Measurements from ENCODE around the gene PTBP1.
A peak's percentile ranks its signal among the peaks of the same experiment; 100 is the strongest.
"Not testable (repeated sequence)": the region's sequence is repeated elsewhere in the genome, so short reads cannot be mapped to it uniquely, and the experiment has no call there.

The PTBP1 gene

DNA sequence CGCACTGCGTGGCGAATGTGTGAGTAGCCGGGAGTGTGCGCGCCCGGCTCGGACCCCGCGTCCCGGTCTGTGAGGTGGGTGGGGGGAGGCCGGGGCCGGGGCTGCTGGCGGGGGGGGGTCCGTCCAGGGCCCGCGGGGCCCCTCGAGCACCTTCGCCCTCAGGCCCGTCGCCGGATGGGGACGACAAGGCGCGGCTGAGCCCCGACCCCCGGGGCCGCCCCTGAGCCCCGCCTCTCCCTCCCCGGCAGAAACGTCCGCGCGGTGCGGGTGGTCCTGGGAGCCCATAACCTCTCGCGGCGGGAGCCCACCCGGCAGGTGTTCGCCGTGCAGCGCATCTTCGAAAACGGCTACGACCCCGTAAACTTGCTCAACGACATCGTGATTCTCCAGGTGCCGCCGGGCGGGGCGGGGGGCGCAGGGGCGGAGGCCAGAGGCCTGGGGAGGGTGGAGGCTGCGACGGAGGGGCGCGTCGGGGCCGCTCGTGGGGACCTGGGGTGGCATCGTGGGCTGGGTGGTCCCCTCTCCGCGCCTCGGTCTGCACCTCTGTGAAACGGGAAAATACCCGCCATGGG, 55.8 kb downstream of the PTBP1 start:
- no peak for TF ChIP-seq CTCF (conservative IDR thresholded peaks at IDR 0.05; ENCODE audit: low read length)
- H3K4me3 ChIP-seq (ENCODE audit: low read length) = no peak overlapping the region
- no peak for DNase-seq (ENCODE audit: low read depth)

DNA sequence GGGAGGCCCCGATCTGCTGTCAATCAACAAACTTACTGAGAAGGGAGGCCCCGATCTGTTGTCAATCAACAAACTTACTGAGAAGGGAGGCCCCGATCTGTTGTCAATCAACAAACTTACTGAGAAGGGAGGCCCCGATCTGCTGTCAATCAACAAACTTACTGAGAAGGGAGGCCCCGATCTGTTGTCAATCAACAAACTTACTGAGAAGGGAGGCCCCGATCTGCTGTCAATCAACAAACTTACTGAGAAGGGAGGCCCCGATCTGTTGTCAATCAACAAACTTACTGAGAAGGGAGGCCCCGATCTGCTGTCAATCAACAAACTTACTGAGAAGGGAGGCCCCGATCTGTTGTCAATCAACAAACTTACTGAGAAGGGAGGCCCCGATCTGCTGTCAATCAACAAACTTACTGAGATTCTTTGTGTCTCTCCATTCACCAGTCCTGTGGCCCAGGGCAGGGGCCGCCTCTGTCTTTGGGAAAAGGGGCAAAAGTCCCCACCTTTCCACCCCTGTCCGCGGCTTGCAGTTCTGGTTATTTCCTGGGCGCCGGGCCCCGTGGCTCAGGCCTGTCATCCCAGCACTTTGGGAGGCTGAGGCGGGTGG, 56.5 kb downstream of the PTBP1 start:
- DNase-seq (ENCODE audit: low read depth); H3K4me3 ChIP-seq (ENCODE audit: low read length): not testable (repeated sequence)

DNA sequence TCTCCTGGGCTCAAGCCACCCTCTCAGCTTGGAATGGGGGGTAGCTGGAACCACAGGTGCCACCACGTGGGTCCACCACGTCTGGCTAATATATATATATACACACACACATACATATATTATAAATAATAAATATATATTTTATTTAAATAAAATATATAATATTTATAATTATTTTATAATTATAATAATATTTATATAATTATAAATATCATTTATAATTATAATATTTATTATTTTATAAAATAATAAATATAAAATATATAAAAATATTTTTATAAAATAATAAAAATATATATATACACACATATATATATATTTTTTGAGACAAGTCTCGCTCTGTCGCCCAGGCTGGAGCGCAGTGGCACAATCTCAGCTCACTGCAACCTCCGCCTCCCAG, 57.3 kb downstream of the PTBP1 start:
- no peak for TF ChIP-seq CTCF (conservative IDR thresholded peaks at IDR 0.05; ENCODE audit: low read length)
- H3K4me3 ChIP-seq (ENCODE audit: low read length) = no peak overlapping the region
- DNase-seq (ENCODE audit: low read depth) = no peak

DNA sequence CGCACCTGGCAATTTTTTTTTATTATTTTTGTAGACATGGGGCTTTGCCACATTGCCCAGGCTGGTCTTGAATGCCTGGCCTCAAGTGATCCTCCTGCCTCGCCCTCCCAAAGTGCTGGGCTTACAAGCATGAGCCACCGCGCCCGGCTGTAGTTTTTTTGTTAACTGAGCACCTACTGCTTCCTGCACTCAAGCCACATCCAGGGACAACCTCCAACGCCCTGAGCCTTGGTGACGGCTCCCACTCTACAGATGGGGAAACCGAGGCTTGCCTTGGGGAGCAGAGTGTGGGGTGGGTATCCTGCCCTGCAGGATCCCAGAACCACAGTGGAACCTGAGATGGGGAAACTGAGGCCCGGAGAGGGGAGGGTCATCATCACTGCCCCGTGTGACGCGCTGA, 57.9 kb downstream of the PTBP1 start:
- no peak overlapping the region for H3K4me3 ChIP-seq (ENCODE audit: low read length)
- DNase-seq (ENCODE audit: low read depth) = no peak
- TF ChIP-seq CTCF (conservative IDR thresholded peaks at IDR 0.05; ENCODE audit: low read length) = no peak

DNA sequence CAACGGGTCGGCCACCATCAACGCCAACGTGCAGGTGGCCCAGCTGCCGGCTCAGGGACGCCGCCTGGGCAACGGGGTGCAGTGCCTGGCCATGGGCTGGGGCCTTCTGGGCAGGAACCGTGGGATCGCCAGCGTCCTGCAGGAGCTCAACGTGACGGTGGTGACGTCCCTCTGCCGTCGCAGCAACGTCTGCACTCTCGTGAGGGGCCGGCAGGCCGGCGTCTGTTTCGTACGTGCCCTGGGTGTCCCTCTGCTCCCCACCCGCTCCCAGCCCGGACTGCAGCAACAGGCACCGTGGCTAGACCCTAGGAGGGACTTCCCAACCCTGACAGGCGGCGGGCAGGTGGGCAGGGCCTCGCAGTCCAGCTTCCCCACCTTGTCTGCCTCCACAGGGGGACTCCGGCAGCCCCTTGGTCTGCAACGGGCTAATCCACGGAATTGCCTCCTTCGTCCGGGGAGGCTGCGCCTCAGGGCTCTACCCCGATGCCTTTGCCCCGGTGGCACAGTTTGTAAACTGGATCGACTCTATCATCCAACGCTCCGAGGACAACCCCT, 58.4 kb downstream of the PTBP1 start:
- H3K4me3 ChIP-seq (ENCODE audit: low read length) = no peak overlapping the region
- DNase-seq (ENCODE audit: low read depth) = no peak
- TF ChIP-seq CTCF (conservative IDR thresholded peaks at IDR 0.05; ENCODE audit: low read length) = no peak

DNA sequence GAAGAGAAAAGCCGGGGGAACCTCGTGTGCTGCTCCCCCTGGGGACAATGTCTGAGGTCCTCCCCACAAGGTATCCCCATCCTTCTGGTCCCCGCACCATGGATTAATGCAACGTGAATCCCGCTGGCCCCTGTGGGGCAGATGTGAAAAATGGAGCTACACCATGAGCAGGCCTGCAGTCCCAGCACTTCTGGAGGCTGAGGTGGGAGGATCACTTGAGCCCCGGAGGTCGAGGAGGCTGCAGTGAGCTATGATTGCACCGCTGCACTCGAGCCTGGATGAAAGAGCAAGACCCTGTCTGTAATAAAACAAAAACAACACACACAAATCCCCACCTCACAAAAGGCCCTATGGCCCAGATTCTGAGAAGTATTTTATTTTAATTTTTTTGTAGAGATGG, 61.0 kb downstream of the PTBP1 start:
- no peak overlapping the region for H3K4me3 ChIP-seq (ENCODE audit: low read length)
- no peak for DNase-seq (ENCODE audit: low read depth)
- TF ChIP-seq CTCF (conservative IDR thresholded peaks at IDR 0.05; ENCODE audit: low read length) = no peak

GRCh38 chr19:858868-859843, 61.9 kb downstream of the PTBP1 start, which contains the start of gene CFD:
CFD (plus strand) TSS chr19:859664; CDS start chr19:859690, 26 bp downstream.
- DNase-seq (ENCODE audit: low read depth) = no peak
- H3K4me3 ChIP-seq (ENCODE audit: low read length) = peak within 1 kb of the TSS; percentile 39
- TF ChIP-seq CTCF (conservative IDR thresholded peaks at IDR 0.05; ENCODE audit: low read length) = no peak
